Kidney (tissue), 14 donors: Measurements from ENCODE around the gene C1QTNF1. TPM values are rescaled to one million over a fixed set of nuclear protein-coding genes. Genes with fewer than 3 reads are reported as not detected.
A peak's percentile ranks its signal among the peaks of the same experiment; 100 is the strongest.

Experiments used
- DNase-seq, 5 donors: peaks; one replicate each; pipeline ENCODE4 v3.0.0-alpha.2; 2013 to 2020
- FAIRE-seq: peaks from 2 replicates; lab custom pipeline; 2012; peaks lifted over from hg19 to GRCh38; lab: Jason Lieb, UNC
- H3K27ac ChIP-seq, 2 donors: one replicate each; pipeline ENCODE4 v1.7.0; 2013; ENCODE audit warnings: low read depth in 2 of 2, low read length in 2 of 2, inconsistent platforms in 1 of 2
- H3K27me3 ChIP-seq: one replicate; pipeline ENCODE4 v1.7.1; 2013; ENCODE audit warnings: low read length, inconsistent platforms; ENCODE audit not compliant: control insufficient read depth, insufficient read depth
- H3K36me3 ChIP-seq, 3 donors: one replicate each; pipeline versions ENCODE4 v1.7.0 to v1.7.1; 2013; ENCODE audit warnings: low read length in 3 of 3, control low read depth in 1 of 3, inconsistent platforms in 1 of 3; ENCODE audit not compliant: insufficient read depth in 3 of 3, control insufficient read depth in 2 of 3
- H3K4me1 ChIP-seq, 3 donors: one replicate each; pipeline versions ENCODE4 v1.7.0 to v1.7.1; 2013; ENCODE audit warnings: low read length in 3 of 3, inconsistent platforms in 1 of 3, low read depth in 1 of 3; ENCODE audit not compliant: control insufficient read depth in 2 of 3, insufficient read depth in 2 of 3
- H3K4me3 ChIP-seq, 3 donors: one replicate each; pipeline versions ENCODE4 v1.7.0 to v1.8.1; 2013; ENCODE audit warnings: low read length in 3 of 3, control low read depth in 1 of 3, inconsistent platforms in 1 of 3
- H3K9ac ChIP-seq, 3 donors: one replicate each; pipeline versions ENCODE4 v1.7.0 to v1.7.1; 2013; ENCODE audit warnings: low read length in 3 of 3, control low read depth in 1 of 3, inconsistent platforms in 1 of 3
- H3K9me3 ChIP-seq, 3 donors: one replicate each; pipeline versions ENCODE4 v1.7.0 to v1.7.1; 2013; ENCODE audit warnings: low read length in 3 of 3, control low read depth in 1 of 3, inconsistent platforms in 1 of 3; ENCODE audit not compliant: control insufficient read depth in 2 of 3, insufficient read depth in 1 of 3
- CTCF ChIP-seq: IDR thresholded peaks from 3 replicates; pipeline ENCODE4 v1.5.1; 2012; ENCODE audit warnings: mild to moderate bottlenecking, moderate library complexity, borderline replicate concordance; ENCODE audit not compliant: insufficient read depth; ENCODE audit errors: extremely low read depth
- intact Hi-C: fragments of 100-400 bp; cut with DNase I; formaldehyde crosslinking; loops from one replicate; pipeline ENCODE4 v1.11.1; 2022
- polyA plus RNA-seq: library from polyadenylated mRNA; stranded (reverse); fragments of 350-450 nt; fragmentation: Illumina TruSeq; extraction: RNeasy Lipid Tissue Mini Kit (QIAGEN cat#74804); gene quantifications from one replicate; pipeline ENCODE4 v1.2.3, GENCODE V29; 2014; ENCODE audit warnings: low read depth, low replicate concordance; ENCODE audit not compliant: insufficient read depth
- total RNA-seq: library from RNA; stranded (reverse); fragmentation: NEBNext Ultra II Directional; extraction: Animal tissue kit (Norgen Biotek cat#: 25700); gene quantifications from one replicate; pipeline ENCODE4 v1.2.1, GENCODE V29; 2021
- donor health status: control.
- donor health status: control.
- donor health status: control.
- donor health status: control.
- donor health status: control.
- donor health status: DM: yes; HTN: yes; CAD: no.
- donor health status: Normal renal cell carcinoma (clear cell type).

Gene C1QTNF1
- total and polyA plus RNA-seq, 2 donors from 2014 or later = 18.0 to 65.2 TPM

DNA sequence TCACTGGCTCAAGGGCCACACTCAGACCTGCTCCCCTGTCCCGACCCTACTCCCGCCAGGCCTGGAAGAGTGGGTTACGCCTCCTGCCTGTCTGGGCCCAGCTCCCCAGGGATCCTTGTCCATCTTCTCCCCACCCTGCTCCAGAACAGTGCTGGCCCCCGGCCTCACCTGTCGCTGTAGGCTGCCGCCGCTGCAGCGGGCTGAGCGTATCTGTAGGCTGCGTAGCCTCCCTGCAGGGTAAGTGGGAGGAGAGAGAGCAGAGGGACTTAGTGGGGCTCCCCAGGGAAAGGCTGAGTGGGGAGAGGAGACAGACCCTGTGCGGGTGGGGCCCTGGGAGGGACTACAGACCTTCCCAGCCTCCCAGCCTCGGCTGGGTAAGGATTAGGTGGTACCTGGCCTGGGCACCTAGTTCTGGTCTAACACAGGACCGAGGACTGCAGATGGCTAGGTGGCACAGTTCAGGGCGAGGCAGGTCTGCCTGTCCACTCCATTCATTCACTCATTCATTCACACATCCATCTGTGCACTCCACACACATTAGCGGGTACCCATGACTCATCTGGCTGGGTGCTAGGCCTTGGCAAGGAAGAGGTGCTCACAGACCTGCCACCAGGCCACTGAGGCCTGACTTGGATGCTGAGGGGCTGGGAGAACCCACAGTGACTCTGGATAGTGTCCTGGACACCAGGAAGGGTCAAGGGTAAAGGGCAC is 71.5 kb downstream of the C1QTNF1 start:
- DNase-seq (no peak), FAIRE-seq (no peak)
- intact Hi-C loops = no loop called here
- Histone ChIP-seq H3K36me3 (no peaks in the 10 kb centered on the region), H3K9me3 (no peaks in the 10 kb centered on the region), H3K4me1 (no peaks in the 10 kb centered on the region), H3K27ac (no peak overlapping the region), H3K9ac (no peak overlapping the region), H3K27me3 (no peaks in the 10 kb centered on the region), H3K4me3 (no peak overlapping the region)
- no peak for TF ChIP-seq CTCF

DNA sequence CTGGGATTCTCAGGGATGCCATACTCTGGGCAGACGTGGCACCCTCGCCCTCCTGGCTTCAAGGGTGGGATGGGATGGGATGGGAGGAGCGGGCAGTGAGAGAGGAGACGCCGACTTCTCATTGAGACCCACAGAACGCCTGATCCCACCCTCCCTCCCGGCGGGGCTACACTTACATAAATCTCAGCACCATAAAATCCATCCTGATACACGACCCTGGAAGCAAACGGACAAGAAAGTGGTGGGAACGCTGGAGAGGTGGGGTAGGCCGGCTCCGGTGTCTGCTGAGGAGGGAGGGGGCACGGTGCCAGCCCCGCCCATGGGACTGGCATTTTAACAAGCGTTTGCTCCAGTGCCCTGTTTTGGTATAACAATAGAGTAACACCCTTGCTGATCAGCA is 72.5 kb downstream of the C1QTNF1 start:
- H3K4me3 ChIP-seq = no peak overlapping the region
- FAIRE-seq (no peak), DNase-seq (peak in 3 of 5 donors; percentile 54 to 64 (median 59))
- no peak overlapping the region for H3K27ac ChIP-seq
- no peak for TF ChIP-seq CTCF
- no peak overlapping the region for H3K9ac ChIP-seq
- intact Hi-C loops = no loop called here
- H3K4me1 ChIP-seq = no peaks in the 10 kb centered on the region
- no peaks in the 10 kb centered on the region for H3K36me3 ChIP-seq
- H3K9me3 ChIP-seq = no peaks in the 10 kb centered on the region
- H3K27me3 ChIP-seq = no peaks in the 10 kb centered on the region

GRCh38 chr17:79097226-79098055 is 73.5 kb downstream of the C1QTNF1 start:
- DNase-seq = no peak
- Histone ChIP-seq H3K9me3 (no peaks in the 10 kb centered on the region), H3K36me3 (no peaks in the 10 kb centered on the region), H3K27me3 (no peaks in the 10 kb centered on the region), H3K9ac (no peak overlapping the region), H3K4me1 (no peaks in the 10 kb centered on the region), H3K4me3 (no peak overlapping the region), H3K27ac (no peak overlapping the region)
- FAIRE-seq = no peak
- intact Hi-C loops = no loop called here
- TF ChIP-seq CTCF = no peak
